ENCODE measurements around the gene ANKS1B. TPM values are rescaled to one million over a fixed set of nuclear protein-coding genes. Genes with fewer than 3 reads are reported as not detected.

The ANKS1B gene
- total and polyA plus RNA-seq, 10 of the 15 experiments (the other 5 are each of a cell fraction or from before 2014, with no cell fraction given): 0.16 to 1.3 (median 0.82) TPM; not detected in 7

DNA sequence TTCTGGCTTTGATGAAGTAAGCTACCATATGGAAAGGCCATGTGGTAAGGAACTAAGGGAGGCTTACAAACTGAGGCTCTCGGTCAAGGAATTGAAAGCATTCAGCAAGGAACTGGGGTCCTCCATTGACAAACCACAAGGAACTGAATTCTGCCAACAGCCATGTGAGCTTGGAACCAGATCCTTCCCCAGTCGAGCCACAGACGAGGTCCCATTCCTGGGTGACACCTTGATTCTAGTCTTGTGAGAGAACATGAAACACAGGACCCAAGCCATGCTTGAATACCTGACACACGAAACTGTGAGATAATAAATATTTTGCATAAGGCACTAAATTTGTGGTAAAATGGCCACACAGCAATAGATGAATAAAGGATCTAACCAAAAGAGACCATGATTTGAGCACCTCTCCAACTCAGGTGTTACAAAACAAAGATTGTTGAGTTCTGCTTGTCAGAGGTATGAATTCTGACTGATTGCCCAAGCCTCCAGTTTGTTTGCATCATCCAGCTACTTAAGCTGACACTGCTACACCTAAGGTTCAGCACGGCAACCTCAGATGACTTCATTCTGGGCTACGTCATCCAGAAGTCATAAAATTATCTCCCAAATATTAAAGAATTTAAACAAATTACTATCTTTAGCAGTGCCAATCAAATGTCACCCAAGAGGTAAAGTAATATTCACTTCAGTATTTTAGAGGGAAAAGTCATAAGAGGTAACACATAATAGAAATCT lies 277.8 kb downstream of the ANKS1B start (continued):
- TF ChIP-seq, protein P1, sequence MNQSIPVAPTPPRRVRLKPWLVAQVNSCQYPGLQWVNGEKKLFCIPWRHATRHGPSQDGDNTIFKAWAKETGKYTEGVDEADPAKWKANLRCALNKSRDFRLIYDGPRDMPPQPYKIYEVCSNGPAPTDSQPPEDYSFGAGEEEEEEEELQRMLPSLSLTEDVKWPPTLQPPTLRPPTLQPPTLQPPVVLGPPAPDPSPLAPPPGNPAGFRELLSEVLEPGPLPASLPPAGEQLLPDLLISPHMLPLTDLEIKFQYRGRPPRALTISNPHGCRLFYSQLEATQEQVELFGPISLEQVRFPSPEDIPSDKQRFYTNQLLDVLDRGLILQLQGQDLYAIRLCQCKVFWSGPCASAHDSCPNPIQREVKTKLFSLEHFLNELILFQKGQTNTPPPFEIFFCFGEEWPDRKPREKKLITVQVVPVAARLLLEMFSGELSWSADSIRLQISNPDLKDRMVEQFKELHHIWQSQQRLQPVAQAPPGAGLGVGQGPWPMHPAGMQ (IDR thresholded peaks at IDR 0.05; ENCODE audit: borderline replicate concordance): no peak
- no peak for TF ChIP-seq PAX8 (IDR thresholded peaks at IDR 0.05)
- no peak for TF ChIP-seq EGR1 (IDR thresholded peaks at IDR 0.05; ENCODE audit: borderline replicate concordance in 1 of 2, low read depth in 2 of 2, low read length in 2 of 2)
- TF ChIP-seq RUNX3 (IDR thresholded peaks at IDR 0.05; ENCODE audit: low read length): no peak
- no peak for TF ChIP-seq NFIC (IDR thresholded peaks at IDR 0.05; ENCODE audit: low read depth, low read length)
- TF ChIP-seq, protein P2, sequence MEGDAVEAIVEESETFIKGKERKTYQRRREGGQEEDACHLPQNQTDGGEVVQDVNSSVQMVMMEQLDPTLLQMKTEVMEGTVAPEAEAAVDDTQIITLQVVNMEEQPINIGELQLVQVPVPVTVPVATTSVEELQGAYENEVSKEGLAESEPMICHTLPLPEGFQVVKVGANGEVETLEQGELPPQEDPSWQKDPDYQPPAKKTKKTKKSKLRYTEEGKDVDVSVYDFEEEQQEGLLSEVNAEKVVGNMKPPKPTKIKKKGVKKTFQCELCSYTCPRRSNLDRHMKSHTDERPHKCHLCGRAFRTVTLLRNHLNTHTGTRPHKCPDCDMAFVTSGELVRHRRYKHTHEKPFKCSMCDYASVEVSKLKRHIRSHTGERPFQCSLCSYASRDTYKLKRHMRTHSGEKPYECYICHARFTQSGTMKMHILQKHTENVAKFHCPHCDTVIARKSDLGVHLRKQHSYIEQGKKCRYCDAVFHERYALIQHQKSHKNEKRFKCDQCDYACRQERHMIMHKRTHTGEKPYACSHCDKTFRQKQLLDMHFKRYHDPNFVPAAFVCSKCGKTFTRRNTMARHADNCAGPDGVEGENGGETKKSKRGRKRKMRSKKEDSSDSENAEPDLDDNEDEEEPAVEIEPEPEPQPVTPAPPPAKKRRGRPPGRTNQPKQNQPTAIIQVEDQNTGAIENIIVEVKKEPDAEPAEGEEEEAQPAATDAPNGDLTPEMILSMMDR (IDR thresholded peaks at IDR 0.05 in 2 of 3, conservative IDR thresholded peaks at IDR 0.05 in 1 of 3; ENCODE audit: control insufficient read depth in 2 of 3, extremely low read depth in 1 of 3, insufficient read depth in 1 of 3, low read depth in 3 of 3, low read length in 3 of 3): no peak

DNA sequence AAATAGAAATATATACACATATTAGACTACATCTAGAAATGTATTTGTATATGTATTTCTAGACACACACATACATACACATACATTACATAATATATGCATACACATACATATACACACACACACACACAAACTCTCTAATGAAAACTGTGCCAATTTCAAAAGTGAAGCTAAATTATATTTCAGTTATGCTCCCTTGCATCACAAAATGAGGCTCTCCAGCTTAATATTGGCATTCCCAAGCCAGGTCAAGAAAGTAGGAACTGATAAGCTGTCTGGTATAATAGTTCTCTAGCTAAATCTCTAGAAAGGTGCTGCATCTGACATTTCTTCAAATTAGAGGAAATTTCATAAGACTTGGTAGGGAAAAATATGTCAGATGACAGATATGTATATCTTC lies 280.3 kb downstream of the ANKS1B start:
- ATAC-seq (no peak), FAIRE-seq (no peak), DNase-seq (ENCODE audit: low read depth, low spot score) (no peak)
- CTCF ChIA-PET: no interaction called here
- H3K4me2 ChIP-seq (ENCODE audit: control insufficient read depth, insufficient read depth): no peak overlapping the region
- SMC1A ChIA-PET (ENCODE audit: uncharacterized antibody, unreplicated experiment): interaction anchor here (0.7 to 0.9 kb wide), 2 partner anchors 35 to 63 kb away, joined by 3 read pairs; no protein-coding TSS in a partner anchor
- POLR2A ChIA-PET: no interaction called here
- intact Hi-C loops (cut with micrococcal nuclease; ENCODE audit: unreplicated experiment): no loop called here
- no peak overlapping the region for H3K27ac ChIP-seq (ENCODE audit: control insufficient read depth, insufficient read depth)
- H3K4me3 ChIP-seq: no peak overlapping the region
- no TSS peak for BruUV-seq (replicated peaks)
- in situ Hi-C loops (cut with MboI): no loop called here
- no peaks in the 10 kb centered on the region for H3K9me3 ChIP-seq (replicated peaks; ENCODE audit: control insufficient read depth, insufficient read depth, low read length)
- H2AFZ ChIP-seq (ENCODE audit: control insufficient read depth, low read depth, low read length): no peak overlapping the region
- no peak overlapping the region for H3K9ac ChIP-seq (ENCODE audit: control insufficient read depth, insufficient read depth, low read length)
- H3K36me3 ChIP-seq (ENCODE audit: control insufficient read depth in 2 of 2, insufficient read depth in 2 of 2, low read length in 1 of 2): no peaks in the 10 kb centered on the region
- H3K4me1 ChIP-seq (ENCODE audit: control insufficient read depth, insufficient read depth, low read length): no peaks in the 10 kb centered on the region
- no peaks in the 10 kb centered on the region for H3K79me2 ChIP-seq (ENCODE audit: control insufficient read depth, insufficient read depth, low read length)
- H4K20me1 ChIP-seq (ENCODE audit: control insufficient read depth, insufficient read depth): no peaks in the 10 kb centered on the region
- no peaks in the 10 kb centered on the region for H3K27me3 ChIP-seq (replicated peaks in 1 of 2; ENCODE audit: control insufficient read depth in 2 of 2, insufficient read depth in 2 of 2, low read length in 1 of 2)
- RAD21 ChIA-PET (ENCODE audit: unreplicated experiment): interaction anchor here (0.7 kb wide), 1 partner anchor 47 kb away, joined by 3 read pairs; no protein-coding TSS in a partner anchor
- no peak for TF ChIP-seq ZBED1 (IDR thresholded peaks at IDR 0.05; ENCODE audit: borderline replicate concordance)
- TF ChIP-seq MEF2B (IDR thresholded peaks at IDR 0.05; ENCODE audit: partially characterized antibody, poor library complexity, severe bottlenecking): no peak
- TF ChIP-seq BRCA1 (IDR thresholded peaks at IDR 0.05; ENCODE audit: low read depth, low read length): no peak
- no peak for TF ChIP-seq SMAD1 (IDR thresholded peaks at IDR 0.05; ENCODE audit: low read depth, partially characterized antibody)
- no peak for TF ChIP-seq DPF2 (IDR thresholded peaks at IDR 0.05)
- TF ChIP-seq, protein P3, sequence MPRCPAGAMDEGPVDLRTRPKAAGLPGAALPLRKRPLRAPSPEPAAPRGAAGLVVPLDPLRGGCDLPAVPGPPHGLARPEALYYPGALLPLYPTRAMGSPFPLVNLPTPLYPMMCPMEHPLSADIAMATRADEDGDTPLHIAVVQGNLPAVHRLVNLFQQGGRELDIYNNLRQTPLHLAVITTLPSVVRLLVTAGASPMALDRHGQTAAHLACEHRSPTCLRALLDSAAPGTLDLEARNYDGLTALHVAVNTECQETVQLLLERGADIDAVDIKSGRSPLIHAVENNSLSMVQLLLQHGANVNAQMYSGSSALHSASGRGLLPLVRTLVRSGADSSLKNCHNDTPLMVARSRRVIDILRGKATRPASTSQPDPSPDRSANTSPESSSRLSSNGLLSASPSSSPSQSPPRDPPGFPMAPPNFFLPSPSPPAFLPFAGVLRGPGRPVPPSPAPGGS (IDR thresholded peaks at IDR 0.05; ENCODE audit: borderline replicate concordance, insufficient read depth, low read depth, low read length, poor library complexity, severe bottlenecking): no peak
- TF ChIP-seq, protein P4, sequence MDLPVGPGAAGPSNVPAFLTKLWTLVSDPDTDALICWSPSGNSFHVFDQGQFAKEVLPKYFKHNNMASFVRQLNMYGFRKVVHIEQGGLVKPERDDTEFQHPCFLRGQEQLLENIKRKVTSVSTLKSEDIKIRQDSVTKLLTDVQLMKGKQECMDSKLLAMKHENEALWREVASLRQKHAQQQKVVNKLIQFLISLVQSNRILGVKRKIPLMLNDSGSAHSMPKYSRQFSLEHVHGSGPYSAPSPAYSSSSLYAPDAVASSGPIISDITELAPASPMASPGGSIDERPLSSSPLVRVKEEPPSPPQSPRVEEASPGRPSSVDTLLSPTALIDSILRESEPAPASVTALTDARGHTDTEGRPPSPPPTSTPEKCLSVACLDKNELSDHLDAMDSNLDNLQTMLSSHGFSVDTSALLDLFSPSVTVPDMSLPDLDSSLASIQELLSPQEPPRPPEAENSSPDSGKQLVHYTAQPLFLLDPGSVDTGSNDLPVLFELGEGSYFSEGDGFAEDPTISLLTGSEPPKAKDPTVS (IDR thresholded peaks at IDR 0.05; ENCODE audit: low read depth, low read length): no peak
- TF ChIP-seq, protein P5, sequence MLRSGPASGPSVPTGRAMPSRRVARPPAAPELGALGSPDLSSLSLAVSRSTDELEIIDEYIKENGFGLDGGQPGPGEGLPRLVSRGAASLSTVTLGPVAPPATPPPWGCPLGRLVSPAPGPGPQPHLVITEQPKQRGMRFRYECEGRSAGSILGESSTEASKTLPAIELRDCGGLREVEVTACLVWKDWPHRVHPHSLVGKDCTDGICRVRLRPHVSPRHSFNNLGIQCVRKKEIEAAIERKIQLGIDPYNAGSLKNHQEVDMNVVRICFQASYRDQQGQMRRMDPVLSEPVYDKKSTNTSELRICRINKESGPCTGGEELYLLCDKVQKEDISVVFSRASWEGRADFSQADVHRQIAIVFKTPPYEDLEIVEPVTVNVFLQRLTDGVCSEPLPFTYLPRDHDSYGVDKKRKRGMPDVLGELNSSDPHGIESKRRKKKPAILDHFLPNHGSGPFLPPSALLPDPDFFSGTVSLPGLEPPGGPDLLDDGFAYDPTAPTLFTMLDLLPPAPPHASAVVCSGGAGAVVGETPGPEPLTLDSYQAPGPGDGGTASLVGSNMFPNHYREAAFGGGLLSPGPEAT (IDR thresholded peaks at IDR 0.05; ENCODE audit: low read depth): no peak
